HS-5 (cell line): ENCODE results near the gene OSCAR.
A peak's percentile ranks its signal among the peaks of the same experiment; 100 is the strongest.
"Not testable (repeated sequence)": the region's sequence is repeated elsewhere in the genome, so short reads cannot be mapped to it uniquely, and the experiment has no call there.

Source experiments
- DNase-seq: peaks from one replicate; pipeline ENCODE4 v3.0.0-alpha.2; 2012; ENCODE audit warnings: low read depth

The OSCAR gene

DNA sequence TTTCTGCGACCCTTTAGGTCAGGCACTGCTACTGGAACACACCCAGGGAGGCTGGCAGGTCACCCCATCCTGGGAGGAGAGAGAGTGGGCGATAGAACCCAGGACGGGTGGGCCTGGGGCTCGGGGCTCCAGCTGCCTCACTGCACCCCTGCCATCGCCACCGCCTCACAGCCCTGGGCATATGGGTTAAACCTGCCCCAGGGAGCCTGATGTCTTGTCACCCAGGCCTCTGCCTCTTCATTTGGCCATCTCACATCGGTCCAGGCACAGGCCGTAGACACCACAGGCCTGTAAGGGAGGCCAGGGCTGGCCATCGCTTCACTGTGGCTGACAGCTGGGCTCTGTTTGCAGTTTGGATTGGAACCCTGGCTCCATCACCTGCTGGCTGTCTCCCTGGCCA lies 25.1 kb upstream of the OSCAR start:
- no peak for DNase-seq

DNA sequence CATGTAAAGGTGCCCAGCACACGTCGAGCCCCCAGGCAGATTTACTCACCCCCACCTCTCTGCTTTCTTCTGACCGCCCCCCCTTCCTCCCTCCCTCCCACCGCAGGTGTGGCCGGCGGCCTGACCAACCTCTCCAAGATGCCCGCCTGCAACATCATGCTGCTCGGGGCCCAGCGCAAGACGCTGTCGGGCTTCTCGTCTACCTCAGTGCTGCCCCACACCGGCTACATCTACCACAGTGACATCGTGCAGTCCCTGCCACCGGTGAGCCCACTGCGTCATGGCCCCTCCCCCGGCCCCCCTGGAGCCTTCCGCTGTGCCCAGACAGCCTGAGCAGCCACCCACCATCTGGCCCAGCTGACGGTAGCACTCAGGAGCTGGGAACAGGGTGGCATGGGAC lies 23.8 kb upstream of the OSCAR start:
- DNase-seq = no peak

DNA sequence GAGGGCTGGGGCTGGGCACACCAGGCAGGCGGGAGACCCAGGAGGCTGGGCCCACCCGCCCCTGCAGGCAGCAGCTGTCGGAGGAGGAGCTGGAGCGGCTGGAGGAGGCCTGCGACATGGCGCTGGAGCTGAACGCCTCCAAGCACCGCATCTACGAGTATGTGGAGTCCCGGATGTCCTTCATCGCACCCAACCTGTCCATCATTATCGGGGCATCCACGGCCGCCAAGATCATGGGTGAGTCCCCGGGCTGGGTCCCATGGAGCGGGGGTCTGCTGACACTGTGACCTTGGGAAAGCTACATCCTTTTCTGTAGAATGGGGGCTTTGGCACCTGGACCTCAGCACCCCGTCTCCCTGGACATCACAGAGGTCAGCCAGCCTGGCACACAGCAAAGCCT lies 23.1 kb upstream of the OSCAR start:
- no peak for DNase-seq

DNA sequence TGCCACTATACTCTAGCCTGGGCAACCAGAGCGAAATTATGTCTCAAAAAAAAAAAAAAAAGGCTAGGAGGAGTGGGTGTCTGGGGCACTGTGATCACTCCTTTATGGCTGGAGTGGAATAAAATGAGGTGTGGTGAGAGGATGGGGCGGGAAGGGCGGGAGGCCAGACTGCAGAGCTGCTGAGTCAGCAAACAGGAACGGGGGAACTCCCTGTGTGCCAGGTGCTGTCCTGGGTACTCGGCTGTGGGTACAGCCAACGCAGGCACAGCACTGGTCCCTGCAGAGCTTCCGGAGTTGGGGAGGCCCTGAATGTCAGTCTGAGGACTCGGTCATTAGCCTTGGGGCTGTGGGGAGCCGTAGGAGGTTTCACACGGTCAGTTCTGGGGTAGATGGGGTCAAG lies 20.7 kb upstream of the OSCAR start:
- DNase-seq = no peak

DNA sequence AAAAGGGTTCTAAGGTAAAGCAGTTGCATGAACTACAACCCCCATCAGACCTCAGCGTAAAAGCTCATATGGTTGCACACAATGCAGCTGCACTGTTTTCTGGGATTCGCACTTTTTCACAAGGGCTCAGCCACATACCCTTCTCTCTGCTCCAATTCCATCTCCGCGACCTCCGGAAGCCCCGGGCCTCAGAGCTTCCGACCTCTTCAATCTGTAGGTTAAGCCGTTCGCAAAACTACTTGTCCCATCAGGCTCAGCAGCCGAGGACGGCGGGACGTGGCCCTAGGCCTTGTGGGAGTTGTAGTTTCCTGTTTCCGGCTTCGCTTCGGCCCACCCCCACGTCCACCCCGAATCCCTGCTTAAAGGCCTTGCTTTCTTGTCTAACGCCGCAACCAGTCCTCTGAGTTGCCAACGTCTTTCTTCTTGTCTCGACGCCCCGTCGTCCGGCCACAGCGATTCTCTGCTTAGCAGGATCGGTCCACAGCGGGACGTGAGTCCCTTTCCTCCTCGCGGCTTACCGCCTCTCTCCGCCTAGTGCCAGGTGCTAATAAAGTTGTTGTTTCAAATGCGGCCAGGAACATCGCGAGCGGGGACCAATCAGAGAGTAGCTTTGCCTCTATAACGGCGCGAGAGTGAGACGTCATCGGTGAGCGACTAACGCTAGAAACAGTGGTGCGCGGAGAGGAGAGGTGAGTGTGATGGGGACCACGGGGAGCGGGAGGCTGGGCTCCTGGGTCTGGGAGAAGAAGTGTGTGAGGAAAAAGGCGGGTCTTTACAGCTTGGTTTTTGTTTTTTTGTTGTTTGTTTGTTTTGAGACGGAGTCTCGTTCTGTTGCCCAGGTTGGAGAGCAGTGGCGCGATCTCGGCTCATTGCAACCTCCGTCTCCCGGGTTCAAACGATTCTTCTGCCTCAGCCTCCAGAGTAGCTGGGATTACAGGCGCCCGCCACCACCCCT lies 14.8 kb upstream of the OSCAR start, which contains the start of the genes PRPF31 and TFPT:
PRPF31 (plus strand) TSS at position 646 of the 955 bp plus-strand sequence. CDS start 2,525 bp downstream, outside the sequence.
TFPT (minus strand) TSS at position 549 of the 955 bp plus-strand sequence; CDS start at position 161, 388 bp downstream.
- peak; percentile 96 for DNase-seq

DNA sequence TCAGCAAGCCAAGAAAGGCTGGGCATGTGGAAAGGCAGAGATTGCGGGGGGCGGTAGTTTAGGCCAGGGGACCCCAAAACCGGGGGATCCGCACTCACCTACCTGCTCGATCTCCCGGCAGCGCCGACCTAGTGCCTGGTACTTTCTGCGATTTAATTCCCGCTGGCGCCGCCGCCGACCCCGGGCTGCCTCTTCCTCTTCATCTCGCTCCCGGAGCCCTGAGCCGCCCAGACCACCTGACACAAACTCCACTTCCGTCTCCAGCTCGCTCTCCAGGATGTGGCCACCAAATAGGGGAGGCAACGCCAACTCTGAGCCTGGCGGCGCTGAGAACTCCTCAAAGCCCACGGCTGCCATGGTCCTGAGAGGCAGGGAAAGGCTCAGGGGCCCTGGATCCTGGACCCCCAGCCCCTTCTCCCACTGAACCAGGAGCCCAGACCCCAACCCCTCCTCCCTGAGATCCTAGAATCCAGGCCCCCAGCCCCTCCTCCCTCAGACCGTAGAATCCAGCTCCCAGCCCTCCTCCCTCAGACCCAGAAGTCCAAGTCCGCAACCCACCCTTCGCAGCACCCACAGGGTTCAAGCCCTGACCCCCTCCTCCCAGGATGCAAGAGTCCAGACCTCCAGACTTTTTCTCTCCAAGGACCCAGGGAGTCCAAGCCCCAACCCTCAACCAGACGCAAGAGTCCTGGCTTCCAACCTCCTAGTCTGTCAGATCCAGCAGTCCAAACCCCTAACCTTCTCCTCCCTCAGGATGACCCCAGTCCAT lies 13.9 kb upstream of the OSCAR start:
- no peak for DNase-seq

DNA sequence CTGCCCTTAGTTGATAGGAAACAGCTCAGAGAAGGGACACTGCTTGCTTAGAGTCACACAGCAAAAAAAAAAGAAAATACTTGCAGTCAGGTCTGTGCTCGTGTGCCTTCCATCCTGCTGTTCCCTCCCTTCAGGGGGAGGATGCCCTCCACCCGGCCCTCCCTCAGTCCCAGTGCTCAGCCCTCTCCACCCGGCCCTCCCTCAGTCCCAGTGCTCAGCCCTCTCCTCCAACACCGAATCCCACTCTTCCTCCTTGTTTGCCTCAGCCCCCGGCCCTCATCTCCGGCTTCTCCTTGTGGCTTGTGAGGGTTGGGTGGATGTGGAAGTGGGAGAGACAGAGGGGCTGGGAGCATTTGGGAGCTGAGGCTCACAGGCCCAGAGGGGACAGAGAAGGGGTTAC lies 9.0 kb upstream of the OSCAR start:
- DNase-seq = no peak

DNA sequence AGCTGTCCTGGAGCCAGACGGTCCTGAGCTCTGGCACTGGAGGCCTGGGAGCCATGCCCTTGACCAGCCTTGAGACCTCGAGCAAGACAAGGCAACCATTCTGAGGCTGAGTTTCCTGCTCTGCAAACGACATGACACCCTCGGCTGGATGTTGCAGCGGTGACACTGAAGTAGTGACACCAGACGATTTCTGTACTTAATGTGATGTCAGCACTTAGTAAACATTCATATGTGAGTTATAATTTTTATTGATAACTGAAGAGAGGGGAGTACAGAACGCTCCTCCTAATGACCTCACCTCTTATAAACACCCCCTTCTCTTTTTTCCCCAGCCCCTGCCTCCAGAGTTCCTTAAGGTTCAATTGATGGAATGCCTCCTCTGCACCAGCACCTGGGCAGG lies 7.9 kb upstream of the OSCAR start:
- no peak for DNase-seq

DNA sequence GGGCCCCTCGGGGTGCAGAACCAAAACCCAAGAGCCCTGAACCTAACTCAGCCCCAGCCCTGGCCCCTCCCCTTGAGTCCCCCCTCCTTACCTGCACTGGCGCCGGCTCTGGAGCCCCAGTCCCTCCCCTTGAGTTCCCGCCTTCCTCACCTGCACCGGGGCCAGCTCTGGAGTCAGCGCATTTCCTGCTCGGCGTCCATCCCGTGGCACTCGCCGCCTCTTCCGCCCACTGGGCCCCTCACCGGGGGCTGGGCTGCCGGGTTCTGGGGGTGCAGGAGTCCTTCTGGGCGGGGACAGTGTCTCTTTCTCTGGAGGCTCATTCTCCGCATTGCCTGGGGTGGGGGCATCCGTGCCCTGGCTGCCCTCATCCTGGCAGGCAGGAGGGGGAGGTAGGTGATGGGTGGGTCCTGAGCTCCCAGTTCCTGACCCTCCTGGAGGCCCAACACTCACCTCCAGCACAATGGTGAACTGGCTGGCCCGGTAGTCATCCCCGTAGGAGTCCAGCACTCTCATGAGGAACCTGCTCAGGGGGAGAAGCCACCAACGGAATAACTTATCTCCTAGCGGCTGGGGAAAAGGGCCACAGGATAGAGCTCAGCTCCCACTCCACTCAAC lies 7.4 kb upstream of the OSCAR start:
- DNase-seq = no peak

DNA sequence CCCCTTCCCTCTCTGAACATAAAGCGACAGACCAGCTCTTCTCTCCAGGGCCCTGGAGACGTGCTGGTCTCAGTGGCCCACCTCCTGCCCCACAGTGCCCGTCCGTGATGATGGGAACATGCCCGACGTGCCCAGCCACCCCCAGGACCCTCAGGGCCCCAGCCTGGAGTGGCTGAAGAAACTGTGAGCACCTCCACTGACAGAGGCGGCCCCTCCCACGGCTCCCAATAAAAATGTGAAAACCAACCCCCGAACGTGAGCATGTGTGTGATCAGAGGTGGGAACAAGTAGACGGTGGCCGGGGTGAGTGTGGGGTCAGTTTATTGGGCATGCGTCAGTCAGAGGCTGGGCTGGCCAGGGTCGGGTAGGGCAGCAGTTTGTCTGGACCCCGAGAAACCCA lies 6.1 kb upstream of the OSCAR start:
- no peak for DNase-seq

DNA sequence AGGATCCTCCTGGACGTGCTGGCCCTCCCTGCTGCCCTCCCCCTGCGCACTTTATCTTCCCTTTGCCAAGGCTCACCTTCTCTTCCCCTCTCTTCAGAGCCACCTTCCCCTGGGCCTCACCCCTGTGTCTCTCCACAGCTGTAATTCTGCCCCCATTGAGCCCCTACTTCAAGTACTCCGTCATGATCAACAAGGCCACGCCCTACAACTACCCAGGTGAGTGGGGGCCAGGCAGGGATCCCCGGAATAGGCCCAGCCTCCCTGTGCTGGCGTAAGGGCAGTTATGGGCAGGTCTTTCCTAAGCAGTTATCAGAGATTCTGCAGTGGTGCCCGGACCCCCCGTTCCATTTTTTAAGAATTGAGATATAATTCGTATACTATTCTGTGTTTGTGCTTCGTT lies 5.2 kb upstream of the OSCAR start:
- no peak for DNase-seq

DNA sequence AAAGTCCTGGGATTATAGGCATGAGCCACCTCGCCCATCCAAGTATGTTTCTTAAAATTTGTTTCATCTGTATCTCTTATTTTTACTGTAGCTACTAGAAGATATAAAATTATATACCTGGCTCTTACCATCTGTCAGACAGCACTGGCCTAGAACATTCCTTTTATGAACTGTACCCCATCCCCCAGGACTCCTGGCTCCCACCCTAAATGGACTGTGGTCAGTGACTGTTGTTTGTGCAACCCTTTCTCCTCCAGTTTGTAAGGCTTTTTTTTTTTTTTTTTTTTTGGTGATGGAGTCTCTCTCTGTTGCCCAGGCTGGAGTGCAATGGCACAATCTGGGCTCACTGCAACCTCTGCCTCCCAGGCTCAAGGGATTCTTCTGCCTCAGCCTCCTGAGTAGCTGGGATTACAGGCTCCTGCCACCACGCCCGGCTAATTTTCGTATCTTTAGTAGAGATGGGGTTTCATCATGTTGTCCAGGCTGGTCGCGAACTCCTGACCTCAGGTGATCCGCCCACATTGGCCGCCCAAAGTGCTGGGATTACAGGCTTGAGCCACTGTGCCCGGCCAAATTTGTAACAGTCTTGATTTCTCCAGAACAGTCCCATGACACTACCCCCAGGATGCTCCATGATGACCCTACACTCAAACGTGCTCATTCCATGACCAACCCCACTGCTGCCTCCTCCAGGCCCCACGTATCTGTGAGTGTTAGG lies 4.6 kb upstream of the OSCAR start:
- DNase-seq = no peak

DNA sequence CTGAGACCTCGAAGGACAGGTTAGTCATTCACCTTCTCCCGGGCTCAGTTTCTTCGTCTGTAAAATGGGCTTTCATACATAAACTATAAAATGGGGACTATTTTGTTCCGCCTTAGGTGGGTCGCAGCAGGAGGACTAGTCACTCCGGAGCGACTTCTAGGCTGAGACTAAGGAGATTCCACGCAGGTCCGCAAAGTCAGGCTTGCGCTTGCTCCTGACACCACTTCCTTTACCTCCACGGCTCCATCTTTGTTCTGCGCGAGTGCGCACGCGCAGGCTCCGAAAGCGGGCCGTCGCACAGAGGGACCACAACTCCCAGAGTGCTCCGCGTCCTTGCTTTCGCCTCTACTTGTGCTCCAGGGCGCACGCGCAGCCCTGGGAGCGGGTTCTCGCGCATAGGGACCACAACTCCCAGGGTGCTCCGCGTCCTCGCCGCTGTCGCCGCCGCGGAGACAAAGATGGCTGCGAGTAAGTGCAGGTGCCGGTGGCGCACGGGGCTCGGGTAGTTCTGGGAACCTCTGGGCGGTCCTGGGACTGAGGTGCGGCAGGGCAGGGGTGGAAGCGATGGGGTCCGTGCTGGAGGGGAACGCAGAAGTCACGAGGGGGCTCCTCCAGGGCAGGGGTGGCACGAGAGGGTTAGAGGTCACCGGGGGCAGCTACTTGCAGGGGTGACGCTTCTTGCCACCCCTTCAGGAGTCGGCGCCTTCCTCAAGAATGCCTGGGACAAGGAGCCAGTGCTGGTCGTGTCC lies 2.0 kb upstream of the OSCAR start, which contains the start of gene NDUFA3:
NDUFA3 (plus strand) TSS at position 435 of the 749 bp plus-strand sequence; CDS start at position 459, 24 bp downstream.
- peak; percentile 91 for DNase-seq

DNA sequence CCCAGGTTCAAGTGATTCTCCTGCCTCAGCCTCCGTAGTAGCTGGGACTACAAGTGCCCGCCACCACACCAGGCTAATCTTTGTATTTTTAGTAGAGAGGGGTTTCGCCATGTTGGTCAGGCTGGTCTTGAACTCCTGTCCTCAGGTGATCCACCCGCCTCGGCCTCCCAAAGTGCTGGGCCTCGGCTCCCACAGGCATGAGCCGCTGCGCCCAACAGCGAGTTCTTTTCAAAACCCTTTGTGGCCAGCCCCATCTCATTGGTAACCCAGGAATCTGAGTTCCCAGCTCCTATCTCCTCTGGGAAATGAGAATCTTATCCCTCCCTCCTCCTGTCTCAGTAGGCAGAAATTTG lies 724 bp downstream of the OSCAR start:
- not testable (repeated sequence) for DNase-seq

DNA sequence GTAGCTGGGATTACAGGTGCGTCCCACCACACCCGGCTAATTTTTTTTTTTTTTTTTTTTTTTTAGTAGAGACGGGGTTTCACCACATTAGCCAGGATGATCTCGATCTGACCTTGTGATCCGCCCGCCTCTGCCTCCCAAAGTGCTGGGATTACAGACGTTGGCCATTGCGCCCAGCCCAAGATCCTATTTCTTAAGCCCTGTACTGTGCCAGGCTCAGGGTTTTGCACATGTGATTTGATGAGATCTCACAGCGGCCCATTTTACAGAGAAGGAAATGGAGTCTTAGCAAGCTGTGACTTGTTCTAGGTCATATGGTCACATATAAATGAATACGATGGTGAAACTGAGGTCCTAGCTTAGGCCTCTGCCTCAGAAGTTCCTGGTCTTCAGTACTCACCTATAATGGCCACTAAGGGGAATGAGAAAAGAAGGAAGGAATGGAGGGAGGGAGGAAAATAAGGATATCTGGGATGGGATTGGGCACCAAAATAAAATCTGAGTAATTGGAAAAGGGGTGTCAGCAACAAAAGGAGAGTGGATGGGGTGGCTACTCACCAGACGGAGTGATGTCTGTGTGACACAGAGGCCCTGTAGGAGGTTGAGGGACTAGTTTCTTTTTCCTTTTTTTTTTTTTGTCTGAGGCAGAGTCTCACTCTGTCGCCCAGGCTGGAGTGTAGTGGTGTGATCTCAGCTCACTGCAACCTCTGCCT lies 1.3 kb downstream of the OSCAR start:
- DNase-seq = no peak

DNA sequence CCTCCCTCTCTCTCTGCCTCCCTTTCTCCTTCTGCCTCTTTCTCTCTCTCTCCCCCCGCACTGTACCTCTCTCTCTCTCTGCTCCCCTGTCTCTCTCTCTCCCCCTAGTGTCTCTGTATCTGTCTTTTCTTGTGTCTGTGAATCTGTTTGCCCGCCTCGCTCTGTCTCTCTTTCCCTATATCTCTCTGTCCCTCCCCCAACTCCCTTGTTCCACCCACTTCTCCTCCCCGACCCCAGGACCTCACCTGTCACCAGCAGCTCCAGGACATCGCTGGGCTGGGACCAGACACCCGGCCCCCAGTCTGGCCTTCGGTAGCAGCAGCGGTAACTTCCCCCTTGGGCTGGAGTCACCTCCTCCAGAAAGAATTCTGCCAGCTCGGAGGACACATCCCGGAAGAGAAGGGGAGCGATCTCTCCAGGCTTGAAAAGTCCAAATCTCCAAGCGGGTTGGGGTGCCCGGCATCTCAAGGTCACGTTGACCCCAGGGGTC lies 3.9 kb downstream of the OSCAR start:
- DNase-seq = no peak

DNA sequence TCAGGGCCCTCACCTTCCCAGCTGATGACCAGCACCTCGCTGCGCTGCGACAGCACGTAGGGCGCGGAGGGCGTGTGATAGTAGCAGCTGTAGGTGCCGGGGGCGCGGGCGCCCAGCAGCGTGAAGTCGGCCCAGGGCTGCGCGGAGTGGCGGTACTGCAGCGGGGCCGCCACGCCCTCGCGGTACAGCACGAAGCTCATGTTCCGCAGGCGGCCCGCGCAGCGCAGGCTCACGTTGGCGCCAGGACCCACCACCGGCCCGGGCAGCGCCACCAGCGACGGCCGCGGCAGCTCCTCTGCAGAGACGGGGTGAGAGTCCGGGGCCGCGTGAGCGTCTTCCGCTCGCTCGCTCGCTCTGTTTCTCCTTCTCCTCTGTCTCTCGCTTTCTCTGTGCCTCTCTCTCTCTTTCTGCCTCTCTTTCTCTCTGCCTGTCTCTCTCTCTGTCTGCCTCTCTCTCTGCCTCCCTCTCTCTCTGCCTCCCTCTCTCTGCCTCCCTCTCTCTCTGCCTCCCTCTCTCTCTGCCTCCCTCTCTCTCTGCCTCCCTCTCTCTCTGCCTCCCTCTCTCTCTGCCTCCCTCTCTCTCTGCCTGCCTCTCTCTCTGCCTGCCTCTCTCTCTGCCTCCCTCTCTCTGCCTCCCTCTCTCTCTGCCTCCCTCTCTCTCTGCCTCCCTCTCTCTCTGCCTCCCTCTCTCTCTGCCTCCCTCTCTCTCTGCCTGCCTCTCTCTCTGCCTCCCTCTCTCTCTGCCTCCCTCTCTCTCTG lies 4.6 kb downstream of the OSCAR start:
- DNase-seq = not testable (repeated sequence)

DNA sequence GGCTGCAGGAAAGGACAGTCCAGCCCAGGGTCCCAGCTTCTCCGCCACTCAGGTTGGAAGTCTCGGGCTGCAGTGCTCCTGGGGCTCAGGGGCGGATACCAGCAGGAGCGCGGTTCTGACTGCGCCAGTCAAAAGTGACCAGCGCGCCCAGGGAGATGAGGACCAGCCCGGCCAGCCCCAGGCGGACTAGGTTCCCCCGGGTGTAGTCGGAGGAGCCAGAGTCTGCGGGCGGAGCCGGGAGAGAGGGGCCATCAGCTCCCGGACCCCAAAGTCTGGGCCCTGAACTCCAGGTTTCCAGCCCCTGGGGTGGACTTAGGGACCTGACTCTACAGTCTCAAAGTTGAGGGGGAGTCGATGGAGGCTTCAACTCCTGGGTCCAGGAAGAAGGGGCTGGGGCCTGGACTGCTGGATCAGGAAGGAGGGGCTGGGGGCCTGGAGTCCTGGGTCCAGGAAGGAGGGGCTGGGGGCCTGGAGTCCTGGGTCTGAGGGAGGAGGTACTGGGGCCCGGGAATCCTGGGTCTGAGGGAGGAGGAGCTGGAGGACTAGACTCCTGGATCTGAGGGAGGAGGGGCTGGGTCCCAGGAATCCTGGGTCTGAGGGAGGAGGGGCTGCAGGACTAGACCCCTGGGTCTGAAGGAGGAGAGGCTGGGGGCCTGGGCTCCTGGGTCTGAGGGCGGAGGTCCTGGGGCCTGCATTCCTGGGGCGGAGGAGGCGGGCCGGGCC lies 5.3 kb downstream of the OSCAR start:
- no peak for DNase-seq
